ENCODE measurements around the gene TBC1D22B.

TBC1D22B gene

GRCh38 chr6:37262446-37263026 is 5.0 kb downstream of the TBC1D22B start:
- no peaks in the 10 kb centered on the region for H3K27me3 ChIP-seq (ENCODE audit: insufficient read depth, low read length, poor library complexity, severe bottlenecking)
- H3K9me2 ChIP-seq (replicated peaks; ENCODE audit: low read depth, low read length): no peaks in the 10 kb centered on the region
- peak overlapping the region; percentile 46 for H3K9ac ChIP-seq (ENCODE audit: low read depth, low read length, poor library complexity, severe bottlenecking)
- H3K4me1 ChIP-seq (ENCODE audit: insufficient read depth, low read length, poor library complexity, severe bottlenecking): peaks cover 61% of the 10 kb centered on the region
- TF ChIP-seq CTCF (conservative IDR thresholded peaks at IDR 0.05; ENCODE audit: low read length) (no peak), EZH2phosphoT487 (IDR thresholded peaks at IDR 0.05; ENCODE audit: borderline replicate concordance) (no peak)
- H4K20me1 ChIP-seq (ENCODE audit: insufficient read depth, low read length, poor library complexity, severe bottlenecking): no peaks in the 10 kb centered on the region
- no peaks in the 10 kb centered on the region for H3K9me3 ChIP-seq (ENCODE audit: insufficient read depth, low read depth, low read length)
- no peak overlapping the region for H2AFZ ChIP-seq (ENCODE audit: low read length)
- H3K79me2 ChIP-seq (ENCODE audit: insufficient read depth, low read length): peaks cover 90% of the 10 kb centered on the region
- H3F3A ChIP-seq (ENCODE audit: low read depth): peaks cover 13% of the 10 kb centered on the region; the same call in 1 of the 2 replicates
- peak overlapping the region; percentile 65 for H3K4me2 ChIP-seq (ENCODE audit: low read depth, low read length, poor library complexity, severe bottlenecking)
- H3K36me3 ChIP-seq (ENCODE audit: insufficient read depth, low read length): no peaks in the 10 kb centered on the region
- H3K4me3 ChIP-seq (ENCODE audit: low read length, poor library complexity, severe bottlenecking): peak overlapping the region; percentile 4

- H3K4me2 ChIP-seq (ENCODE audit: low read depth, low read length, poor library complexity, severe bottlenecking): peak overlapping the region; percentile 65
- H3K9ac ChIP-seq (ENCODE audit: low read depth, low read length, poor library complexity, severe bottlenecking): peak overlapping the region; percentile 17
- no peaks in the 10 kb centered on the region for H4K20me1 ChIP-seq (ENCODE audit: insufficient read depth, low read length, poor library complexity, severe bottlenecking)
- TF ChIP-seq EZH2phosphoT487 (IDR thresholded peaks at IDR 0.05; ENCODE audit: borderline replicate concordance) (no peak), CTCF (conservative IDR thresholded peaks at IDR 0.05; ENCODE audit: low read length) (no peak)
- peak overlapping the region; percentile 13 for H3K4me3 ChIP-seq (ENCODE audit: low read length, poor library complexity, severe bottlenecking)
- peaks cover 10% of the 10 kb centered on the region; the same call in 1 of the 2 replicates for H3K36me3 ChIP-seq (ENCODE audit: insufficient read depth, low read length)
- H3K9me2 ChIP-seq (replicated peaks; ENCODE audit: low read depth, low read length): no peaks in the 10 kb centered on the region
- no peaks in the 10 kb centered on the region for H3K27me3 ChIP-seq (ENCODE audit: insufficient read depth, low read length, poor library complexity, severe bottlenecking)
- H3K4me1 ChIP-seq (ENCODE audit: insufficient read depth, low read length, poor library complexity, severe bottlenecking): peaks cover 56% of the 10 kb centered on the region
- H3K9me3 ChIP-seq (ENCODE audit: insufficient read depth, low read depth, low read length): no peaks in the 10 kb centered on the region
- no peak overlapping the region for H2AFZ ChIP-seq (ENCODE audit: low read length)
- peaks cover 82% of the 10 kb centered on the region for H3K79me2 ChIP-seq (ENCODE audit: insufficient read depth, low read length)
- H3F3A ChIP-seq (ENCODE audit: low read depth): peaks cover 2% of the 10 kb centered on the region; the same call in 1 of the 2 replicates
Observed at GRCh38 chr6:37265001-37265400, 7.4 kb downstream of the TBC1D22B start.

- Histone ChIP-seq H3K4me2 (ENCODE audit: low read depth, low read length, poor library complexity, severe bottlenecking) (peak overlapping the region; percentile 65), H2AFZ (ENCODE audit: low read length) (no peak overlapping the region), H4K20me1 (ENCODE audit: insufficient read depth, low read length, poor library complexity, severe bottlenecking) (no peaks in the 10 kb centered on the region), H3K9ac (ENCODE audit: low read depth, low read length, poor library complexity, severe bottlenecking) (no peak overlapping the region), H3K9me2 (replicated peaks; ENCODE audit: low read depth, low read length) (no peaks in the 10 kb centered on the region), H3K9me3 (ENCODE audit: insufficient read depth, low read depth, low read length) (no peaks in the 10 kb centered on the region), H3K4me3 (ENCODE audit: low read length, poor library complexity, severe bottlenecking) (no peak overlapping the region), H3K79me2 (ENCODE audit: insufficient read depth, low read length) (peaks cover 78% of the 10 kb centered on the region), H3K27me3 (ENCODE audit: insufficient read depth, low read length, poor library complexity, severe bottlenecking) (no peaks in the 10 kb centered on the region), H3F3A (ENCODE audit: low read depth) (no peaks in the 10 kb centered on the region), H3K36me3 (ENCODE audit: insufficient read depth, low read length) (peaks cover 10% of the 10 kb centered on the region; the same call in 1 of the 2 replicates), H3K4me1 (ENCODE audit: insufficient read depth, low read length, poor library complexity, severe bottlenecking) (peaks cover 47% of the 10 kb centered on the region)
- no peak for TF ChIP-seq CTCF (conservative IDR thresholded peaks at IDR 0.05; ENCODE audit: low read length)
- TF ChIP-seq EZH2phosphoT487 (IDR thresholded peaks at IDR 0.05; ENCODE audit: borderline replicate concordance): no peak
Observed at GRCh38 chr6:37265860-37266259, 8.3 kb downstream of the TBC1D22B start.

All from Loucy (cell line).